ENCODE measurements around the gene GRM7. TPM values are rescaled to one million over a fixed set of nuclear protein-coding genes. Genes with fewer than 3 reads are reported as not detected.

The GRM7 gene
- polyA plus RNA-seq, 6 donors from 2014 or later = not detected

DNA sequence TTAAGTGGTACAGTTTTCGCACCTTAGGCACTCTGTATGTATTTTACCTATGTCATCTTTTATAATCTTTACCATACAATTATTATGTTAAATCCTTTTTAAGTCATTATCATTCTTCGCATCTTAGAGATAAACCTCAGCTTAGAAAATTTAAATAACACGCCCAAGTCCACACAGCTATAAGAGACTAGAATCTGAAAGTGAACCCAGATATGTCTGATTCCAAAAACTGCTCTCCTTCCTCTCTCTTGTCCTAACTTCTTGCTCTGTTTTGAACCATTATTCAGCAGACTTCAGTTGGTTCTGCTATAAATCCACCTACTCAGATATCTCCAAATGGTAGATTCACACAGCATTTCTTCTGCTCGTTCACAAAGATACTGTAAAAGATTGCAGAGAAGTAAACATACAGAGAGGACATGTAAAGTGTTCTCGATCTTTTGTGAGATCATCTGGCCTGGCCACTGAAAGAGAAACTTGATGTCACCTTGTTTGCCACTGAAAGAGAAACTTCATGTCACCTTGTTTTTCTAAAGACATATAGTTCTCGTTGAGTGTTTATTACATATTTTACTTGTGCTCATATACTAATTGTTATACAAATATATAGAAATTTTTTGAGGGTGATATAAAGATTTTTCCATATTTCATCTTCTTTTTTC is 533.2 kb downstream of the GRM7 start:
- DNase-seq (no peak), ATAC-seq (ENCODE audit: low read depth in 2 of 2) (no peak)
- Mint-ChIP-seq H3K4me3 (no peak overlapping the region), H3K27me3 (no peaks in the 10 kb centered on the region), H3K4me1 (no peaks in the 10 kb centered on the region), H3K36me3 (no peaks in the 10 kb centered on the region), H3K27ac (no peak overlapping the region), H3K9me3 (peaks cover 0 to 10% (median 3%) of the 10 kb centered on the region in 7 donors)

GRCh38 chr3:7396534-7396933 is 535.6 kb downstream of the GRM7 start:
- H3K4me1 Mint-ChIP-seq = no peaks in the 10 kb centered on the region
- no peaks in the 10 kb centered on the region for H3K27me3 Mint-ChIP-seq
- DNase-seq = no peak
- no peak overlapping the region for H3K27ac Mint-ChIP-seq
- H3K9me3 Mint-ChIP-seq = peaks cover 0 to 10% (median 3%) of the 10 kb centered on the region in 7 donors
- no peaks in the 10 kb centered on the region for H3K36me3 Mint-ChIP-seq
- no peak for ATAC-seq (ENCODE audit: low read depth in 2 of 2)
- no peak overlapping the region for H3K4me3 Mint-ChIP-seq

GRCh38 chr3:7397097-7397496 is 536.2 kb downstream of the GRM7 start:
- no peak overlapping the region for H3K27ac Mint-ChIP-seq
- ATAC-seq (ENCODE audit: low read depth in 2 of 2) (no peak), DNase-seq (no peak)
- no peaks in the 10 kb centered on the region for H3K27me3 Mint-ChIP-seq
- H3K4me3 Mint-ChIP-seq = no peak overlapping the region
- peaks cover 0 to 10% (median 0%) of the 10 kb centered on the region in 7 donors for H3K9me3 Mint-ChIP-seq
- H3K4me1 Mint-ChIP-seq = no peaks in the 10 kb centered on the region
- H3K36me3 Mint-ChIP-seq = no peaks in the 10 kb centered on the region

DNA sequence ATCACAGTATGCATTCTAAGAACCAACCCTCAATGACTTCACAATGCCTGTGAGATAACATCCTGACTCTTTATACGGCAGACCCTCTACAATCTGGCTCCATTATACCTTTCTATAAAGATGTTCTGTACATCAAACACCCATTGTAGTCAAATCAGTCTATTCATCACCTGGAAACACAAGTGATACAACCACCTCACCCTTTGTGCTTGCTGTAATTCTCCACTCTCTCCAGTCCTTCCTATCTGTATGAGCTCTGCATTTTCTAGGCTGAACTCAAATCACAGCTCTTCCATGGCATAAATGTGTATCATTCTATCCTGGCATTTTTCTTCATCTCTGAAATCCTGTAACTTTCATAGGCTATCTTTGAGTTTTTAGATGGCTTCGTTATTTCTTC is 539.4 kb downstream of the GRM7 start:
- no peaks in the 10 kb centered on the region for H3K36me3 Mint-ChIP-seq
- DNase-seq (no peak), ATAC-seq (ENCODE audit: low read depth in 2 of 2) (no peak)

DNA sequence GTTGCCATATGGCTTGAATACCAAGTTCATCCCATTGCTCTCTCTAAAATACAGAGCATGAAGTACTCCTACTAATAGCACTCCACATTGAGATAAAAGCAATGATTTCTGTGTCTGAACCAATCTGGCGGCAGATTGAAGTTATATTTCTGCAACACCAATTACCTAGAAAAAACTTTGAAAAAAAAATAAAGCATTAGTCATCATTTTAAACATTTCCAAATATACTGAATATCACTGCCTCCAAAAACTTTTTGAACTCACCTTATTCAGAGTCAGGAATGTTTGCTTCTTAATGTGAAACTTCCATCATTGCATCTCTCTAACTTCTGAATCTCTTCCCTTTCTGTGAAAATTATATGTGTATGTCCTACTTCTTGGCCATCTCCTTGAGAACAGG is 540.5 kb downstream of the GRM7 start:
- Mint-ChIP-seq H3K27me3 (no peaks in the 10 kb centered on the region), H3K4me3 (no peak overlapping the region), H3K4me1 (no peaks in the 10 kb centered on the region), H3K27ac (no peak overlapping the region), H3K9me3 (peaks cover 0 to 5% (median 0%) of the 10 kb centered on the region in 7 donors), H3K36me3 (no peaks in the 10 kb centered on the region)
- ATAC-seq (ENCODE audit: low read depth in 2 of 2) = no peak
- no peak for DNase-seq

More for the DNA sequence above, 539.4 kb downstream of the GRM7 start:
- Mint-ChIP-seq H3K4me1 (no peaks in the 10 kb centered on the region), H3K4me3 (no peak overlapping the region), H3K27me3 (no peaks in the 10 kb centered on the region), H3K9me3 (peaks cover 0 to 5% (median 0%) of the 10 kb centered on the region in 7 donors), H3K27ac (no peak overlapping the region)

- no peaks in the 10 kb centered on the region for H3K4me1 Mint-ChIP-seq
- H3K27me3 Mint-ChIP-seq = no peaks in the 10 kb centered on the region
- ATAC-seq (ENCODE audit: low read depth in 2 of 2) (no peak), DNase-seq (no peak)
- H3K9me3 Mint-ChIP-seq = peaks cover 0 to 13% (median 2%) of the 10 kb centered on the region in 7 donors
- no peak overlapping the region for H3K4me3 Mint-ChIP-seq
- no peak overlapping the region for H3K27ac Mint-ChIP-seq
- H3K36me3 Mint-ChIP-seq = no peaks in the 10 kb centered on the region
Measured at GRCh38 chr3:7407107-7407506, 546.2 kb downstream of the GRM7 start.

- no peaks in the 10 kb centered on the region for H3K27me3 Mint-ChIP-seq
- no peak overlapping the region for H3K27ac Mint-ChIP-seq
- peaks cover 0 to 13% (median 2%) of the 10 kb centered on the region in 7 donors for H3K9me3 Mint-ChIP-seq
- ATAC-seq (ENCODE audit: low read depth in 2 of 2) (no peak), DNase-seq (no peak)
- H3K36me3 Mint-ChIP-seq = no peaks in the 10 kb centered on the region
- H3K4me1 Mint-ChIP-seq = no peaks in the 10 kb centered on the region
- H3K4me3 Mint-ChIP-seq = no peak overlapping the region
Measured at GRCh38 chr3:7410782-7411181, 549.9 kb downstream of the GRM7 start.

- H3K4me1 Mint-ChIP-seq = no peaks in the 10 kb centered on the region
- DNase-seq (no peak), ATAC-seq (ENCODE audit: low read depth in 2 of 2) (no peak)
- no peaks in the 10 kb centered on the region for H3K27me3 Mint-ChIP-seq
- no peaks in the 10 kb centered on the region for H3K36me3 Mint-ChIP-seq
- H3K9me3 Mint-ChIP-seq = peaks cover 0 to 2% (median 0%) of the 10 kb centered on the region in 7 donors
- no peak overlapping the region for H3K27ac Mint-ChIP-seq
- no peak overlapping the region for H3K4me3 Mint-ChIP-seq
Measured at GRCh38 chr3:7421065-7421464, 560.1 kb downstream of the GRM7 start.

DNA sequence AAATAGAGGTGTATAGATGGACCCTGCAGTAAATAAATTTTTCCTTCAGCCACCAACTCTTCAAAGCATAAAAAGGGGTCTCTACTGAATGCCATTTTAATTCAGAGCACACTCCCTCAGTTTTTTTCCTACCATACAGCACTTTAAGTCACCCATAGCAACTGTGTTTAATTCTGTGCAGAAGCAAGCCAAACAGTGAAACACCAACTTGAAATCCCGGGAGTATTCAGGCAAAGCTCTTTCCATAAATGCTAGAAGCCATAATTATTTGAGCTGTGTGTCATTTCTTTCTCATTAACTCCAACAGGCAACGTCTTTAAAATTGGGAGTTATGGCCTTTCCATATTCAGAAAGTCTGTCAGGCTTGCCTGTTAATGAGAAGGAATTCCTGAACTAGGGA is 562.1 kb downstream of the GRM7 start:
- Mint-ChIP-seq H3K36me3 (no peaks in the 10 kb centered on the region), H3K9me3 (peaks cover 0 to 5% (median 0%) of the 10 kb centered on the region in 7 donors), H3K27me3 (no peaks in the 10 kb centered on the region), H3K27ac (no peak overlapping the region), H3K4me1 (no peaks in the 10 kb centered on the region), H3K4me3 (no peak overlapping the region)
- DNase-seq (no peak), ATAC-seq (ENCODE audit: low read depth in 2 of 2) (no peak)

DNA sequence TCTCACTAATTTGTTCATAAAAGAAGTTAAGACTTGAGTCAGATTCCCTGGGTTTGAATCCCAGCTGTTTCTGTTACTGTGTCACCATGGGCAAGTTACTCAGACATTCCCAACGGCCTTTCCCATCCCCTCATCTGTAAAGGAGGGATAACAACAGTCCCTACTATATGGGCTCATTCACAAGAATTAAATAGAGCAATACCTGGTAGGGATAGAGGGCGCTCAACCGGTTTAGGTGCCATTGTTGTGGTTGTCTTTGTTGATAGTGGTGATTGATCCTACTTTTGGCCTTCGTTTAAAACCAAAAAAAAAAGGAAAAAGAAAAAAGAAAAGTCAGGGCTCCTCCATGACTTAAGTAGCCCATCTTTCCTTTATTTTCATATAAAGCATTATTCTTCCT is 563.1 kb downstream of the GRM7 start:
- no peak for ATAC-seq (ENCODE audit: low read depth in 2 of 2)
- peaks cover 0 to 5% (median 0%) of the 10 kb centered on the region in 7 donors for H3K9me3 Mint-ChIP-seq
- DNase-seq = no peak
- H3K27me3 Mint-ChIP-seq = no peaks in the 10 kb centered on the region
- no peak overlapping the region for H3K27ac Mint-ChIP-seq
- H3K36me3 Mint-ChIP-seq = no peaks in the 10 kb centered on the region
- H3K4me1 Mint-ChIP-seq = no peaks in the 10 kb centered on the region
- H3K4me3 Mint-ChIP-seq = no peak overlapping the region

DNA sequence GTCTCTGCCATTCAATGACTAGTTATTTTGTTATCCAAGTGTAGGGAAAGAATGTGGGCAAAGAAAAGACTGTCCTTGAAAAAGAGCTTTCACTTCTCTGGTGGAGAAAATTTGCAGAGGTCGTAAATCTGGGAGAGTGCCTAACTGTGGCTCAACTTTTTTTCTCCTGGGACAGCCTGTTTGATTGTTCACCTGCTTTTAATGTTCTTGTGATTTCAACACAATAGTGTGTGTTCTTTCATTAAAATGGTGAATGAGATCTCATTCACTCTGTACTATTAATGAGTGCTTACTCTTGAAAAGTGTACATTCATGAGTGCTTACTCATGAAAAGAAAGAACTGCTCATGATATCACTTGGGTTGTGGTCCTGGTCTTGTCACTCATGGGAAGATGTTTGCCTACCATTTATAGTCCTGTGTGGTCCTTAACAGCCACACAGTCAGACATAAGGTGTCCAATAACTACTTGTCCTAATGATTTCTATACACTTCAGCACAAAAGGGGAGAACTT is 567.3 kb downstream of the GRM7 start:
- H3K4me1 Mint-ChIP-seq = no peaks in the 10 kb centered on the region
- no peak overlapping the region for H3K4me3 Mint-ChIP-seq
- H3K9me3 Mint-ChIP-seq = peaks cover 0 to 15% (median 8%) of the 10 kb centered on the region in 7 donors
- H3K27ac Mint-ChIP-seq = no peak overlapping the region
- ATAC-seq (ENCODE audit: low read depth in 2 of 2) (no peak), DNase-seq (no peak)
- no peaks in the 10 kb centered on the region for H3K36me3 Mint-ChIP-seq
- H3K27me3 Mint-ChIP-seq = no peaks in the 10 kb centered on the region

- Mint-ChIP-seq H3K4me1 (no peaks in the 10 kb centered on the region), H3K4me3 (no peak overlapping the region), H3K36me3 (no peaks in the 10 kb centered on the region), H3K9me3 (peaks cover 0 to 19% (median 5%) of the 10 kb centered on the region in 7 donors), H3K27me3 (no peaks in the 10 kb centered on the region), H3K27ac (no peak overlapping the region)
- ATAC-seq (ENCODE audit: low read depth in 2 of 2) = no peak
- DNase-seq = no peak
Measured at GRCh38 chr3:7432610-7433009, 571.7 kb downstream of the GRM7 start.

DNA sequence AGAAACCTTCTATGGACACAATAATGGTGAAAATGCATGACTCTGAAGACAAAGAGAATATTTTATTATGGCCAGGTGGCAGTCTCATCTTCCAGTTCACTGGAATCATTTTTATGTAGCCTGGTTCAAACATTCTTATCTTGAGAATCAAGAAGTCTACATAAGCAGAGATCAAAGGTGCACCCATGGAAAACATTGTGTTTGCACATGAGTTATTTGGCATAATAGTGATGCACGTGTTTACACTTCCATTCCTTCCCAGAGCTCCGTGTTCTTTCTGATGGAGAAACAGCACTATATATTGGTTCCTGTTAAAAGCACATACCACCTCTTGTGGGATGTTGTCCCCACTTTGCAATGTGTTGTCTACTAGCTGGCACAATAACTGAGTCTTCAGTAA is 572.2 kb downstream of the GRM7 start:
- no peaks in the 10 kb centered on the region for H3K36me3 Mint-ChIP-seq
- no peak overlapping the region for H3K27ac Mint-ChIP-seq

GRCh38 chr3:7436542-7436941 is 575.6 kb downstream of the GRM7 start:
- no peak for ATAC-seq (ENCODE audit: low read depth in 2 of 2)
- Mint-ChIP-seq H3K9me3 (peaks cover 0 to 22% (median 11%) of the 10 kb centered on the region in 7 donors), H3K36me3 (no peaks in the 10 kb centered on the region), H3K27me3 (no peaks in the 10 kb centered on the region), H3K4me1 (no peaks in the 10 kb centered on the region), H3K27ac (no peak overlapping the region), H3K4me3 (no peak overlapping the region)
- no peak for DNase-seq

More for the DNA sequence above, 572.2 kb downstream of the GRM7 start:
- Mint-ChIP-seq H3K27me3 (no peaks in the 10 kb centered on the region), H3K4me3 (no peak overlapping the region), H3K9me3 (peaks cover 0 to 21% (median 10%) of the 10 kb centered on the region in 7 donors), H3K4me1 (no peaks in the 10 kb centered on the region)
- ATAC-seq (ENCODE audit: low read depth in 2 of 2) (no peak), DNase-seq (no peak)
